ENCODE data around the gene CLRN3.

- TF ChIP-seq POLR2A (IDR thresholded peaks at IDR 0.05; ENCODE audit: low read depth, low read length) = no peak
- TF ChIP-seq POLR2AphosphoS5 (IDR thresholded peaks at IDR 0.05; ENCODE audit: low read depth, low read length) = no peak
Measured at GRCh38 chr10:127896590-127896989, 3.8 kb upstream of the CLRN3 start.
